Measurements from ENCODE around the gene PNPLA8. TPM values are rescaled to one million over a fixed set of nuclear protein-coding genes. Genes with fewer than 3 reads are reported as not detected.

The PNPLA8 gene
- total and polyA plus RNA-seq, 4 donors, result 14.7 to 30.3 (median 23.0) TPM

- no peak for TF ChIP-seq ATF3 (IDR thresholded peaks at IDR 0.05)
- no peak for TF ChIP-seq NR2F2 (IDR thresholded peaks at IDR 0.05)
- no peak for TF ChIP-seq JUND (IDR thresholded peaks at IDR 0.05)
- TF ChIP-seq CTCF (IDR thresholded peaks at IDR 0.05; ENCODE audit: low read depth, low read length, missing input control), result no peak
- no peak for TF ChIP-seq GABPA (IDR thresholded peaks at IDR 0.05 in 1 of 2, conservative IDR thresholded peaks at IDR 0.05 in 1 of 2)
Measured at GRCh38 chr7:108486291-108486966, 39.5 kb downstream of the PNPLA8 start (continued).

- Histone ChIP-seq H3K36me3 (ENCODE audit: control insufficient read depth in 4 of 4, insufficient read depth in 3 of 4, low read depth in 1 of 4, low read length in 3 of 4) (peaks cover 2 to 16% (median 12%) of the 10 kb centered on the region in 4 donors), H3K4me3 (ENCODE audit: low read depth in 1 of 3, low read length in 3 of 3) (no peak overlapping the region), H3K4me1 (ENCODE audit: control insufficient read depth in 4 of 4, insufficient read depth in 4 of 4, low read length in 3 of 4) (peaks cover 0 to 1% (median 0%) of the 10 kb centered on the region in 4 donors), H3K9ac (ENCODE audit: low read depth in 1 of 2, low read length in 2 of 2) (no peak overlapping the region), H3K27ac (ENCODE audit: low read depth in 1 of 2, low read length in 2 of 2) (no peak overlapping the region), H3K27me3 (ENCODE audit: control insufficient read depth in 4 of 4, insufficient read depth in 4 of 4, low read length in 3 of 4) (no peaks in the 10 kb centered on the region), H3K9me3 (ENCODE audit: control insufficient read depth in 4 of 4, low read length in 3 of 4) (no peaks in the 10 kb centered on the region)
- 100% methylated on average over 1 of the region's 1 CpG for WGBS
- DNase-seq (ENCODE audit: low spot score), result no peak
- no peak for TF ChIP-seq JUND (IDR thresholded peaks at IDR 0.05)
- no peak for TF ChIP-seq REST (IDR thresholded peaks at IDR 0.05)
- TF ChIP-seq ATF3 (IDR thresholded peaks at IDR 0.05), result no peak
Measured at GRCh38 chr7:108484137-108484536, 41.8 kb downstream of the PNPLA8 start.

GRCh38 chr7:108480311-108480710, 45.6 kb downstream of the PNPLA8 start:
- no peaks in the 10 kb centered on the region for H3K9me3 ChIP-seq (ENCODE audit: control insufficient read depth in 4 of 4, low read length in 3 of 4)
- no peak overlapping the region for H3K4me3 ChIP-seq (ENCODE audit: low read depth in 1 of 3, low read length in 3 of 3)
- 98% methylated on average over 5 of the region's 5 CpGs for WGBS
- no peak overlapping the region for H3K27ac ChIP-seq (ENCODE audit: low read depth in 1 of 2, low read length in 2 of 2)
- H3K36me3 ChIP-seq (ENCODE audit: control insufficient read depth in 4 of 4, insufficient read depth in 3 of 4, low read depth in 1 of 4, low read length in 3 of 4), result peaks cover 5 to 28% (median 21%) of the 10 kb centered on the region in 4 donors
- H3K9ac ChIP-seq (ENCODE audit: low read depth in 1 of 2, low read length in 2 of 2), result no peak overlapping the region
- H3K4me1 ChIP-seq (ENCODE audit: control insufficient read depth in 4 of 4, insufficient read depth in 4 of 4, low read length in 3 of 4), result peaks cover 0 to 1% (median 0%) of the 10 kb centered on the region in 4 donors
- TF ChIP-seq NR2F2 (IDR thresholded peaks at IDR 0.05), result no peak
- TF ChIP-seq HNF4A (conservative IDR thresholded peaks at IDR 0.05), result no peak
- TF ChIP-seq GABPA (IDR thresholded peaks at IDR 0.05 in 1 of 2, conservative IDR thresholded peaks at IDR 0.05 in 1 of 2), result no peak
- no peak for TF ChIP-seq RAD21 (IDR thresholded peaks at IDR 0.05)
- TF ChIP-seq ATF3 (IDR thresholded peaks at IDR 0.05), result no peak
- H3K27me3 ChIP-seq (ENCODE audit: control insufficient read depth in 4 of 4, insufficient read depth in 4 of 4, low read length in 3 of 4), result no peaks in the 10 kb centered on the region
- no peak for DNase-seq (ENCODE audit: low spot score)
